HCT116 (cell line): ENCODE results near the gene BAG1.

Experiments used
- CTCF ChIP-seq, 3 experiments: fragments of 200-600 bp in 1 of 3; sonication (generic) in 1 of 3; IDR thresholded peaks in 2 of 3; conservative IDR thresholded peaks in 1 of 3; 2 replicates each; pipeline ENCODE4 v1.5.1; 2012 to 2017; ENCODE audit warnings: low read depth in 2 of 3, low read length in 2 of 3, antibody characterized with exemption in 1 of 3, borderline replicate concordance in 1 of 3, control low read depth in 1 of 3, mild to moderate bottlenecking in 1 of 3, mixed read lengths in 1 of 3, mixed run types in 1 of 3, moderate library complexity in 1 of 3; ENCODE audit not compliant: insufficient read depth in 1 of 3
- EGR1 ChIP-seq: IDR thresholded peaks from 2 replicates; pipeline ENCODE4 v1.6.1; 2012; ENCODE audit warnings: low read depth
- EZH2 ChIP-seq: fragments of 200-600 bp; sonication (generic); IDR thresholded peaks from 2 replicates; pipeline ENCODE4 v1.6.1; 2017; ENCODE audit warnings: antibody characterized with exemption, mixed run types
- POLR2A ChIP-seq: IDR thresholded peaks from 2 replicates; pipeline ENCODE4 v1.7.0; 2011; ENCODE audit warnings: borderline replicate concordance; ENCODE audit not compliant: insufficient read depth, insufficient read length; ENCODE audit errors: extremely low read depth
- POLR2AphosphoS5 ChIP-seq: IDR thresholded peaks from 2 replicates; pipeline ENCODE4 v1.6.1; 2011; ENCODE audit warnings: mild to moderate bottlenecking, low read depth, low read length, moderate library complexity
- RAD21 ChIP-seq: IDR thresholded peaks from 2 replicates; pipeline ENCODE4 v1.6.1; 2012; ENCODE audit warnings: low read depth, mild to moderate bottlenecking
- ZFX ChIP-seq: fragments of 450-650 bp; IDR thresholded peaks from 2 replicates; pipeline ENCODE4 v1.6.1; 2017

- TF ChIP-seq POLR2AphosphoS5 = no peak
- TF ChIP-seq CTCF (IDR thresholded peaks at IDR 0.05 in 2 of 3, conservative IDR thresholded peaks at IDR 0.05 in 1 of 3; ENCODE audit: borderline replicate concordance in 1 of 3, insufficient read depth in 1 of 3, low read depth in 2 of 3, low read length in 2 of 3) = no peak
- no peak for TF ChIP-seq EZH2
- TF ChIP-seq POLR2A = no peak
- no peak for TF ChIP-seq EGR1
- TF ChIP-seq ZFX = no peak
- no peak for TF ChIP-seq RAD21
Measured at GRCh38 chr9:33227008-33227398, 37.5 kb downstream of the BAG1 start.
